Lower leg skin (tissue), 3 donors: Measurements from ENCODE around the gene C1QTNF4.

Experiments used
- POLR2A ChIP-seq, 2 donors: fragments of 450-650 bp; IDR thresholded peaks; one replicate each; pipeline ENCODE4 v1.6.1; 2016 to 2017; ENCODE audit warnings: antibody characterized with exemption in 2 of 2, mild to moderate bottlenecking in 1 of 2, moderate library complexity in 1 of 2
- TF ChIP-seq, protein P1 (sequence below), 3 donors: fragments of 450-650 bp; IDR thresholded peaks; one replicate each; pipeline ENCODE4 v1.5.1; 2016; ENCODE audit warnings: antibody characterized with exemption in 3 of 3, mild to moderate bottlenecking in 3 of 3, moderate library complexity in 2 of 3

DNA sequence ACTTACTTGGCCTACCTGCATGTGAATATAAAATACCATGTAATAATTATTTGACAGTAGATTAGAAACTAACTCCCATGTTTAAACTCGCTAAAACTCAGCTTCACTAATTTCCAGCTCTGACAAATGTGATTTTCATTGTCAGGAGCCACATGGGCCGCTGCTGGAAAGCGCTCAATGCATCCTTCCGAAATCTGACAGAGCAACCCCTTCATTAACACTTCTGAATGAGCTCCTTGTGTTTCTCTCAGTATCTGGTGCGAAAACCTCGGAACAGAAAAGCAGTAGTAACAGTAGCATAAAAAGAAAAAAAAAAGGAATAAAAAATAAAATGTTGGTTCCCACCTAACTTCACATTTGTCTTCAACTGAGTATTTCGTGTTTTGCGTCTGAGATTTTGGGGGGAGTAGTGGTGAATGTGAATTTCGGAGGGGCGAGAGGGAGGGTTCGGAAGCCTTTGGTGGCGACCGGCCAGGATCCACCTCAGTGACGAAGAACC lies 47.4 kb upstream of the C1QTNF4 start:
- TF ChIP-seq, protein P1, sequence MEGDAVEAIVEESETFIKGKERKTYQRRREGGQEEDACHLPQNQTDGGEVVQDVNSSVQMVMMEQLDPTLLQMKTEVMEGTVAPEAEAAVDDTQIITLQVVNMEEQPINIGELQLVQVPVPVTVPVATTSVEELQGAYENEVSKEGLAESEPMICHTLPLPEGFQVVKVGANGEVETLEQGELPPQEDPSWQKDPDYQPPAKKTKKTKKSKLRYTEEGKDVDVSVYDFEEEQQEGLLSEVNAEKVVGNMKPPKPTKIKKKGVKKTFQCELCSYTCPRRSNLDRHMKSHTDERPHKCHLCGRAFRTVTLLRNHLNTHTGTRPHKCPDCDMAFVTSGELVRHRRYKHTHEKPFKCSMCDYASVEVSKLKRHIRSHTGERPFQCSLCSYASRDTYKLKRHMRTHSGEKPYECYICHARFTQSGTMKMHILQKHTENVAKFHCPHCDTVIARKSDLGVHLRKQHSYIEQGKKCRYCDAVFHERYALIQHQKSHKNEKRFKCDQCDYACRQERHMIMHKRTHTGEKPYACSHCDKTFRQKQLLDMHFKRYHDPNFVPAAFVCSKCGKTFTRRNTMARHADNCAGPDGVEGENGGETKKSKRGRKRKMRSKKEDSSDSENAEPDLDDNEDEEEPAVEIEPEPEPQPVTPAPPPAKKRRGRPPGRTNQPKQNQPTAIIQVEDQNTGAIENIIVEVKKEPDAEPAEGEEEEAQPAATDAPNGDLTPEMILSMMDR (IDR thresholded peaks at IDR 0.05), result no peak
- TF ChIP-seq POLR2A (IDR thresholded peaks at IDR 0.05), result no peak
